HG03159 (cell line): ENCODE data around the gene C2orf74.

Source experiments
- ATAC-seq: cut with Tn5 transposase; IDR thresholded peaks from one replicate; pipeline ENCODE4 v1.9.1; 2021; ENCODE audit warnings: mild to moderate bottlenecking, moderate library complexity; ENCODE audit not compliant: unreplicated experiment

Gene C2orf74

GRCh38 chr2:61210332-61210981, 48.5 kb downstream of the C2orf74 start:
- no peak for ATAC-seq

- no peak for ATAC-seq
These were observed 52.2 kb downstream of the C2orf74 start for GRCh38 chr2:61214171-61214570.
